ENCODE results near the gene FAM168A.
"Not testable (repeated sequence)": the region's sequence is repeated elsewhere in the genome, so short reads cannot be mapped to it uniquely, and the experiment has no call there.

Gene FAM168A

GRCh38 chr11:73480677-73481076, 117.2 kb downstream of the FAM168A start:
- ChIA-PET CTCF (interaction anchor here (0.6 kb wide), 1 partner anchor 982 kb away, joined by 5 read pairs; no protein-coding TSS in a partner anchor), POLR2A (ENCODE audit: low non-redundant PET) (no interaction called here)
- no peak for DNase-seq (ENCODE audit: low spot score)
- TF ChIP-seq, protein P1, sequence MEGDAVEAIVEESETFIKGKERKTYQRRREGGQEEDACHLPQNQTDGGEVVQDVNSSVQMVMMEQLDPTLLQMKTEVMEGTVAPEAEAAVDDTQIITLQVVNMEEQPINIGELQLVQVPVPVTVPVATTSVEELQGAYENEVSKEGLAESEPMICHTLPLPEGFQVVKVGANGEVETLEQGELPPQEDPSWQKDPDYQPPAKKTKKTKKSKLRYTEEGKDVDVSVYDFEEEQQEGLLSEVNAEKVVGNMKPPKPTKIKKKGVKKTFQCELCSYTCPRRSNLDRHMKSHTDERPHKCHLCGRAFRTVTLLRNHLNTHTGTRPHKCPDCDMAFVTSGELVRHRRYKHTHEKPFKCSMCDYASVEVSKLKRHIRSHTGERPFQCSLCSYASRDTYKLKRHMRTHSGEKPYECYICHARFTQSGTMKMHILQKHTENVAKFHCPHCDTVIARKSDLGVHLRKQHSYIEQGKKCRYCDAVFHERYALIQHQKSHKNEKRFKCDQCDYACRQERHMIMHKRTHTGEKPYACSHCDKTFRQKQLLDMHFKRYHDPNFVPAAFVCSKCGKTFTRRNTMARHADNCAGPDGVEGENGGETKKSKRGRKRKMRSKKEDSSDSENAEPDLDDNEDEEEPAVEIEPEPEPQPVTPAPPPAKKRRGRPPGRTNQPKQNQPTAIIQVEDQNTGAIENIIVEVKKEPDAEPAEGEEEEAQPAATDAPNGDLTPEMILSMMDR (conservative IDR thresholded peaks at IDR 0.05; ENCODE audit: low read depth) = no peak
- no peak overlapping the region for H3K27ac ChIP-seq

- POLR2A ChIA-PET (ENCODE audit: low non-redundant PET) = no interaction called here
- peak; percentile 69 for DNase-seq (ENCODE audit: low spot score)
- H3K27ac ChIP-seq = no peak overlapping the region
- CTCF ChIA-PET = interaction anchor here (0.6 to 1.4 kb wide), 19 partner anchors 8 to 453 kb away, joined by 3 to 7 read pairs (median 4); partner anchors contain the start of gene FAM168A
- TF ChIP-seq, protein P1 (conservative IDR thresholded peaks at IDR 0.05; ENCODE audit: low read depth) = peak; percentile 87
Observed at GRCh38 chr11:73478737-73479347, 119.1 kb downstream of the FAM168A start.

DNA sequence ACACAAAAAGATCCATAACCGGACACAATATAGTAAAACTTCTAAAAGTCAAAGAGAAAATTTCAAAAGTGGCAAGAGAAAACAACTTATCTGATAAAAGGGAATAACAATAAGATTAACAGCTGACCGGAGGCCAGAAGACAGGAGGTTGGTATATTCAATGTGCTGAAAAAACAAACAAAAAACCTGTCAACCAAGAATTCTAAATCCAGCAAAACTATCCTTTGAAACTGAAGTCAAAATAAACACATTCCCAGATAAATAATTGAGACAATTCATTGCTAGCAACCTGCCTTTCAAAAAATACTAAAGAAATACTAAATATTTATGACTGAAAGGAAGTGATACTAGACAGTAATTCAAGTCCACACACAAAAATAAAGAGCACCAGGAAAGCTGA, 120.4 kb downstream of the FAM168A start:
- ChIA-PET CTCF (no interaction called here), POLR2A (ENCODE audit: low non-redundant PET) (no interaction called here)
- TF ChIP-seq, protein P1 (conservative IDR thresholded peaks at IDR 0.05; ENCODE audit: low read depth) = no peak
- no peak overlapping the region for H3K27ac ChIP-seq
- no peak for DNase-seq (ENCODE audit: low spot score)

- DNase-seq (ENCODE audit: low spot score) = no peak
- TF ChIP-seq, protein P1 (conservative IDR thresholded peaks at IDR 0.05; ENCODE audit: low read depth) = no peak
- no peak overlapping the region for H3K27ac ChIP-seq
- POLR2A ChIA-PET (ENCODE audit: low non-redundant PET) = no interaction called here
- CTCF ChIA-PET = interaction anchor here (0.6 kb wide), 1 partner anchor 456 kb away, joined by 5 read pairs; no protein-coding TSS in a partner anchor
Observed at GRCh38 chr11:73475549-73476095, 122.3 kb downstream of the FAM168A start.

- ChIA-PET POLR2A (ENCODE audit: low non-redundant PET) (no interaction called here), CTCF (no interaction called here)
- no peak overlapping the region for H3K27ac ChIP-seq
- TF ChIP-seq, protein P1 (conservative IDR thresholded peaks at IDR 0.05; ENCODE audit: low read depth) = no peak
- no peak for DNase-seq (ENCODE audit: low spot score)
Observed at GRCh38 chr11:73473252-73473651, 124.7 kb downstream of the FAM168A start.

GRCh38 chr11:73470036-73470612, 127.8 kb downstream of the FAM168A start:
- H3K27ac ChIP-seq; DNase-seq (ENCODE audit: low spot score); POLR2A ChIA-PET (ENCODE audit: low non-redundant PET): not testable (repeated sequence)
- CTCF ChIA-PET = interaction anchor here (1.3 to 1.6 kb wide), 2 partner anchors 8 kb away, joined by 4 to 7 read pairs; no protein-coding TSS in a partner anchor

GRCh38 chr11:73469401-73469800, 128.5 kb downstream of the FAM168A start:
- H3K27ac ChIP-seq = no peak overlapping the region
- ChIA-PET POLR2A (ENCODE audit: low non-redundant PET) (no interaction called here), CTCF (interaction anchor here (1.2 to 1.6 kb wide), 2 partner anchors 9 to 156 kb away, joined by 4 to 7 read pairs; no protein-coding TSS in a partner anchor)
- TF ChIP-seq, protein P1 (conservative IDR thresholded peaks at IDR 0.05; ENCODE audit: low read depth) = no peak
- no peak for DNase-seq (ENCODE audit: low spot score)
